PC-9 (cell line): Measurements from ENCODE around the gene ETS1.

Experiments used
- CTCF ChIP-seq: fragments of 200-600 bp; sonication (generic); conservative IDR thresholded peaks from 2 replicates; pipeline ENCODE4 v1.6.1; 2017; ENCODE audit warnings: mixed run types, antibody characterized with exemption, mild to moderate bottlenecking, moderate library complexity
- EZH2 ChIP-seq: fragments of 200-600 bp; sonication (generic); IDR thresholded peaks from 2 replicates; pipeline ENCODE4 v1.8.0; 2017; ENCODE audit warnings: antibody characterized with exemption, low read depth

DNA sequence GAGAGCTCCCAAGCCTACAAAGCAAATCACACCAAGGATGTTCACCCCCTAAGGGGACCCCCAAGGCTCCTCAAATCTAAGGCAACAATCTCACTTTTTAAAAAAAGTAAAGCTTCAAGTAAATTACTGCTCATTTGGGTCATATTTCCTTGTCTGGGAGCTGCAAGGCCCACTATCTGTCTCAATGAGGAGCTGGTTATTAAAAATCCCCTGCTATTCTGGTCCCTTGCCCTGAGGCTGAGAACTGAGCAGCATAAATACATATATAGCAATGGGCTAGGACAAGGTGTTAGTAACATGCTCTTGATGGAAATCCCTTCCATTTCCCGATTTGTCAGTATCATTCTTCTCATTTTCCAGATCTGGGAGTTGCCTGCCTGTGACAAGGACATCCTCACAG is 119.2 kb downstream of the ETS1 start:
- TF ChIP-seq CTCF (no peak), EZH2 (no peak)
